ENCODE data around the gene ZIC5.
A peak's percentile ranks its signal among the peaks of the same experiment; 100 is the strongest.

Gene ZIC5

DNA sequence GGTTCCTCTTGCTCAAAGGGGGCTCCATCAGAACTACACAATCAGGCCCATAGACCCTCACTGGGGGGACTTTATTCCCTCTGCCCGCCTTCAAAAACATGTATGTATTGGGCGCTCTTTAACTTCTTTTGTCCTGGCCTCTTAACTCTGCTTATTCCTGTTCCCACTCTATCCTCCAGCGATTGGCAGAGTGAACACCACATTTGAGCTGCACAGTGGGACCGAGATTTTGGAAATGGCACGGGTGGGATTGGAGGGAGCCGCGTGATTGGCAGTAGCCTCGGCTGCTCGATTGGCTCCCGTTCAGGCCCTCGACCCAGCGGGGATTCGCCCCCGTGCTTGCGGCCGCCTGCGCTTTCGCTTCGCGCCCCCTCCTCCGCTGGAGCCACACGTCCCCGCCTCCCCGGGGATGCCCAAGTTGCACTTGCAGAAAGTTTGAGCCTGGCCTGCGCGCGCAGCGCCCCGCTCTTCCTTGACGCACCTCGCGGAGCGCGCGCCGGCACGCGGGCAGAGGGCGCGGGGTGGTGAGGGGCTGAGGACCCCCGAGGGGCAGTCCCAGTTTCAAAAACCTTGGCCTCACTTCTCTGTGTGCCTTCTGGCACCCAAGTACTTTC, at the start of gene ZIC5:
Gene ZIC5, minus strand, starts transcription at position 192 of the 614 bp plus-strand sequence. Its CDS starts 164 bp downstream, at position 28.
- TF ChIP-seq, protein P1, sequence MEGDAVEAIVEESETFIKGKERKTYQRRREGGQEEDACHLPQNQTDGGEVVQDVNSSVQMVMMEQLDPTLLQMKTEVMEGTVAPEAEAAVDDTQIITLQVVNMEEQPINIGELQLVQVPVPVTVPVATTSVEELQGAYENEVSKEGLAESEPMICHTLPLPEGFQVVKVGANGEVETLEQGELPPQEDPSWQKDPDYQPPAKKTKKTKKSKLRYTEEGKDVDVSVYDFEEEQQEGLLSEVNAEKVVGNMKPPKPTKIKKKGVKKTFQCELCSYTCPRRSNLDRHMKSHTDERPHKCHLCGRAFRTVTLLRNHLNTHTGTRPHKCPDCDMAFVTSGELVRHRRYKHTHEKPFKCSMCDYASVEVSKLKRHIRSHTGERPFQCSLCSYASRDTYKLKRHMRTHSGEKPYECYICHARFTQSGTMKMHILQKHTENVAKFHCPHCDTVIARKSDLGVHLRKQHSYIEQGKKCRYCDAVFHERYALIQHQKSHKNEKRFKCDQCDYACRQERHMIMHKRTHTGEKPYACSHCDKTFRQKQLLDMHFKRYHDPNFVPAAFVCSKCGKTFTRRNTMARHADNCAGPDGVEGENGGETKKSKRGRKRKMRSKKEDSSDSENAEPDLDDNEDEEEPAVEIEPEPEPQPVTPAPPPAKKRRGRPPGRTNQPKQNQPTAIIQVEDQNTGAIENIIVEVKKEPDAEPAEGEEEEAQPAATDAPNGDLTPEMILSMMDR (IDR thresholded peaks at IDR 0.05; ENCODE audit: low read depth, low read length): no peak
- no peak for DNase-seq (ENCODE audit: low read depth in 2 of 2)
- no peak within 1 kb of the TSS for H3K4me3 ChIP-seq (replicated peaks in 1 of 2; ENCODE audit: low read depth in 2 of 2, low read length in 2 of 2)

DNA sequence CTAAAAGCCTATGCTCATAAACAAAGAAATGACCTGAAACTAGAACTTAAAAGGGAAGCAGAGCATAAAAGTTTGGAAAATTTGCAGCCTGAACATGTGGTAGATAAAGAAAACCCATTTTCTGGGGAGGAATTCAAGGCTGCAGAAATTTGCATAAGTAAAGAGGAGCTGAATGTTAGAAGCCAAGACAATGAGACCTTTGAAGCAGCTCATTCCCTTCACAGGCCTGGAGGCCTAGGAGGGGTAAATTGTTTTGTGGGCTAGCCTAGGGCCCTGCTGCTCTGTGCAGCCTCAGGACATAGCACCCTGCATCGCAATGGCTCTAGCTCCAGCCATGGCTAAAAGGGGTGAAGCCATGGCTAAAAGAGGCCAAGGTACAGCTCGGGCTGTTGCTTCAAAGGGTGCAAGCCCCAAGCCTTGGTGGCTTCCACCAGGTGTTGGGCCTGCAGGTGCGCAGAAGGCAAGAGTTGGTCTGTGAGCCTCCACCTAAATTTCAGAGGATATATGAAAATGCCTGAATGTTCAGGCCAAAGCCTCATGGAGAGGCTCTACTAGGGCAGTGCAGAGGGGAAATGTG, 48.3 kb upstream of the ZIC5 start:
- DNase-seq (ENCODE audit: low read depth in 2 of 2): no peak
- no peak overlapping the region for H3K4me3 ChIP-seq (replicated peaks in 1 of 2; ENCODE audit: low read depth in 2 of 2, low read length in 2 of 2)
- TF ChIP-seq, protein P1 (IDR thresholded peaks at IDR 0.05; ENCODE audit: low read depth, low read length): no peak

DNA sequence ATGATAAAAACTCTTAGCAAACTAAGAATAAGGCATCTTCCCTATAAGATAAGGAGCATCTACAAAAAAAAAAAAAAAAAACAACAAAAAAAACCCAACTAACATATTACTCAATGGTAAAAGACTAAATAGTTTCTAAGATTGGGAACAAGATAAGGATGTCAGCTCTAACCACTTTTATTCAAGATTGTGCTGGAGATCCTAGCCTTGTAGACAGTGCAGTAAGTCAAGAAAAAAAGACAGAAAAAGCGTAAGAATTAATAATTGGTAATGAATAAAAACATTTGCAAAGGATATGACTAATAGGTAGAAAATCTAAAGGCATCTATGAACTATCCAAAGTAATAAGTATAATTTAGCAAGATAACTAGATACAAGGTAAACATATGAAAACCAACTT, 43.1 kb upstream of the ZIC5 start:
- no peak overlapping the region for H3K4me3 ChIP-seq (replicated peaks in 1 of 2; ENCODE audit: low read depth in 2 of 2, low read length in 2 of 2)
- DNase-seq (ENCODE audit: low read depth in 2 of 2): no peak
- TF ChIP-seq, protein P1 (IDR thresholded peaks at IDR 0.05; ENCODE audit: low read depth, low read length): no peak

DNA sequence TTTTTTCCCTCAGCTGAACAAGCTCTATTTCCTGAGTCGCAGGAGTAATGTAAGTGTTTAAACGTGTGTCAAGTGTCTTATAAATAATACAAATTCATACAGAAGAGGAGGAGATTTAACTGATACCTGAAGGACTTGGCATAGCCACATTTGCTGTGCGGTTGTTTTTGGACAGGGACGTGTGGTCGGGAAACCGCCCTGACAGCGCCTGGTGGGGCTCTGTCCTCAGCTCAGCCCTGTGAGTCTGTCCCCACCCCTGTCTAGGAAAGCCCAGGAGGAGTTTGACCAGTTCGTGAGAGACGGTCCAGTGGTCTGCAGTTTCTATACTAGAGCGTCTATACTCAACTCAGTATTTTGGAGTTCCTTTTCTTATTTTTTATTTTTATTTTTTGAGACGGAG, 26.7 kb upstream of the ZIC5 start:
- H3K4me3 ChIP-seq (replicated peaks in 1 of 2; ENCODE audit: low read depth in 2 of 2, low read length in 2 of 2): no peak overlapping the region
- TF ChIP-seq, protein P1 (IDR thresholded peaks at IDR 0.05; ENCODE audit: low read depth, low read length): no peak
- no peak for DNase-seq (ENCODE audit: low read depth in 2 of 2)

DNA sequence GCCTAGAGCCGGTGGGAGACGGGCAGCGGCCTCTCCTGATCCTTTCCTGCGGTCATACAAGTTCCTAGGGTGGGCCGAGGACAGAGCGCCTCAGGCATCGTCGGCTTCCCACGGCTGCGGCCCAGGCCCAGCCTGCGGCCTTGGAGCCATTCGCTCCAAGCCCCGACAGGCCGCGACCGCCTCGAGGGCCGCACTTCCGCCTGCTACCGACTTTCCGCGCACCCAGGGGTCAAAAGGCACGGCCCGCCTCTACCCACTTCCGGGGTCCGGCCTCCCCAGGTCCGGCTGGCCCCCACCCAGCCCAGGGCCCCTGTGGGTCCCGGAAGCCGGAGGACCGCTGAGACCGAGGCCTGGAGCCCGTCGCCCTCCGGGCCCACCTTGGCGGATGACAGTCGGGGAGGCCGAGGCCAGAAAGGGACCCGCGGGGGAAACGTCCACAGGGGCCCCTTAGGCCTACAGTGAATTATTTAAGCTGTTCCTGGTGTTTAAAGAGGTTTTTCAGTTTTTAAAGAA, 26.2 kb upstream of the ZIC5 start:
- DNase-seq (ENCODE audit: low read depth in 2 of 2): no peak
- TF ChIP-seq, protein P1 (IDR thresholded peaks at IDR 0.05; ENCODE audit: low read depth, low read length): no peak
- H3K4me3 ChIP-seq (replicated peaks in 1 of 2; ENCODE audit: low read depth in 2 of 2, low read length in 2 of 2): no peak overlapping the region

DNA sequence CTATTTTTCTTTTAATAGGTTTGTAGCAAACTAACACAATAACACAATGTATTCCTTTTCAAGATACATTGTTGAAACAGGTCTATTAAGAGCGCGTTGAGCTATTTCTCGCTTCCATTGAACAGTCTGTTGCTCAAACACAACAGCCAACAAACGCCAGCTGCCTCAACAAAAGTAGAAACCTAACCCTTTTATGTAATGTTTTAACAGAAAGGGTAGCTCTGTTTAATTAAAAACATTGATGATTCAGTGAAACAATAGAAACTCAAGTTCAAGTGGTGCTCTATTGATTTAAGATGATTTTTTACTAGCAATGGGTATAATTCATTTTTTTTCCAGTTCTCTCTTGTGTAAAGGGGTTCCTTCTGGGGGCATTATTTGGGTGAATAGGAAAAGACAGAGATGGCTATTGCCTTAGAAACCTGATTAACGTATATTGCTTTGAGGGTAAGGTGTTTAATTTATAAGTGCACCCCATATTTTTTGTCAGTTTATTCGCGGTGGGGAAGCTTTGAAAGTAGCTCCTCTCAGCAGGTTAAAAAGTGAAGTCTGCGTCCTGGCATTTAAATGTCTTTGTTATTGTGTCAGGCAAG, 24.9 kb upstream of the ZIC5 start:
- peak in 1 of 2 donors; percentile 38 for DNase-seq (ENCODE audit: low read depth in 2 of 2)
- H3K4me3 ChIP-seq (replicated peaks in 1 of 2; ENCODE audit: low read depth in 2 of 2, low read length in 2 of 2): no peak overlapping the region
- TF ChIP-seq, protein P1 (IDR thresholded peaks at IDR 0.05; ENCODE audit: low read depth, low read length): no peak

Data from cardiac fibroblast (primary cell).